Effector CD8-positive, alpha-beta T cell (primary cell): ENCODE measurements around the gene NT5C1B.

Experiments
- DNase-seq: peaks from one replicate; lab custom pipeline; 2025; lab: John Stamatoyannopoulos, UW

NT5C1B gene

GRCh38 chr2:18551169-18551568 is 38.2 kb downstream of the NT5C1B start:
- no peak for DNase-seq

- DNase-seq, result no peak
Observed at GRCh38 chr2:18550433-18550832, 38.9 kb downstream of the NT5C1B start.

- DNase-seq, result no peak
Observed at GRCh38 chr2:18549083-18549482, 40.3 kb downstream of the NT5C1B start.

- DNase-seq, result no peak
Observed at GRCh38 chr2:18548621-18549020, 40.7 kb downstream of the NT5C1B start.

DNA sequence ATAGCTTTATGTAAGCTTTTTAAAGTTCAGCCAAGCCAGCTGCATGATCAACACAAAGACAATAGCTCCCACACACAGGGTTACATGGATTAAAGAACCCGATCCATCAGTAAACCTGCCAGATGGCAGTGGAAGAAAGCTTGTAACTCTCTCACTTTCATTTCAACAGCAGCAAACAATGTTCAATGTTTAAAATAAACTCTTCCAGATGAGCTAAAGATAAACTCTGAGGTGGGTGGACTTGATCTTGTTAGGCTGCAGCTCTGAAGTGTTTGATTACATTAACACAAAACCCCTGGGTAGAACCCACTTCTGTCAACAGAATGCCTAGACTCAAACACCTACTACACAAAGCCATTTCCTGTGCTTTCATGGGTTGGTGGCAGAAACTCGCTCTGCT is 42.8 kb downstream of the NT5C1B start:
- DNase-seq, result no peak

DNA sequence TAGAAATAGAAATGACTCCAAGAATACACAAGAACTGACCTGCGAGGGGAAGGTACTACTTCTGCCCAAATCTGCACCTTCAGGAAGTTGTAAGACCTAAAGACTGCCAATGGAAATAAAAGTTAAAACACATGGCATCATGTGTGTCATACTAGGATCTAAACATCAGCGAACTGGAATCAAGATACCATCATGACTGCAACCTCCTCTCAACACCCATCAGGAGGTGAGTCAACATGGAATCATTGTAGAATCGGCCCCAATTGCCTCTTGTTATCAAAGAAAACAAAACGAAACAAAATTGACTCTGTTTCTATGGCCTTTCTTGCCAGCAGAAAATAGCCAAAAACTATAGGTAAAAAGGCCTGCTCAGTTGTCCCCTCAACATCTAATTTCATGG is 44.0 kb downstream of the NT5C1B start:
- no peak for DNase-seq

DNA sequence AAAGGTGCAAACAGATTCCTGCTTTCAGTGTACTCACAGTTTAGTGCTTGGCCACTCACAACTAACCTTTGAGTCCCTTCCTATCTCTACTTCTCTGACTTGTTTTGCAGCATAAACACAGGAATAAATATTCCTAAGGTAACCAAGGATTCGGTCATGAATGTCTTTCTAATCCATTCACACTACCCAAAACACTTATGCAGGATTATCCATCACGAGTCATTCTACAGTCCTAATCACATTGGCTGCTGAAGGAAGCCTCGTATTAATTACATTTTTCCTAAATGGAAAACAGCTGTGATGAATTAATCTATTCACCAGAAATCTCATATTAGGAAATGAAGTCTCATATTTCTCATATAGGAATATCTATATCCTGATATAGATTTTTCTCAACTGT is 45.2 kb downstream of the NT5C1B start:
- no peak for DNase-seq

GRCh38 chr2:18540872-18541271 is 48.5 kb downstream of the NT5C1B start:
- DNase-seq, result no peak

DNA sequence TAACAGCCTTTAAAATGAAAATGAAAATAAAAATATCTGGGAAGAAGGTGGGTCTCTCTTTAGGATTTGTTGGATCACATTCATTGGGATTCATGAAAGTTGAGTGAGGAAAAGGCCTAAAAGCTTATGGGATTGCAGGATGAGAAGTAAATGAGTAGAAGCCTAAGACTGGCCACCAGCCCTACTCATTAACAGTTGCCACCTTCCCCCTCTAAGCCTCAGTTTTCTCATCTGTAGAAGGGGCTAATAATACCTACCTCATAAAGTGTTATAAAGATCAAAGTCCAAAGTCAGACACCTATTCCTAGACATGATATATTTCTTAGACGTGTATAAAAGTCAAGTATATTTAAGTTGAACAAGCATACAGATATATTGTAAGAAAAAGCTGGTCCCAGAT is 52.7 kb downstream of the NT5C1B start:
- DNase-seq, result no peak

GRCh38 chr2:18536100-18536499 is 53.3 kb downstream of the NT5C1B start:
- no peak for DNase-seq

GRCh38 chr2:18531194-18531593 is 58.2 kb downstream of the NT5C1B start:
- no peak for DNase-seq

GRCh38 chr2:18527822-18528221 is 61.5 kb downstream of the NT5C1B start:
- DNase-seq, result no peak

DNA sequence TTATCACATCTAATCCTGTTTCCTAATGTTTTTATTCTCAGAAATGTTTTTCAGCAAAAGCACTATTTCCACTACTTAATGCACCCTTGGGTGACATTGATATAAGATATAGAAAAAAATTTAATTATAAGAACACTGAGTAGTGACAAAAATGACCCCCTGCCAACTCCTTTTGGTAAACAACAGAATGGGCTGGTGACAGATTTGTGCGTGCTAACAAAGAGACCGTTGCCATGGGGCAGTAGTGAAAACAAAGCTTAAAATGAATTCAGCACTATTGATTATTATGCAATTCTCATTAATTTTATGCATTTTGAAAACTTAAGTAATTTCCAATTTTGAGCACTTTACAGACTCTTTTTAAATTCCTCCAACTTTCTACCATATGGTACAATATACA is 62.0 kb downstream of the NT5C1B start:
- no peak for DNase-seq

GRCh38 chr2:18526429-18526828 is 62.9 kb downstream of the NT5C1B start:
- DNase-seq, result no peak

DNA sequence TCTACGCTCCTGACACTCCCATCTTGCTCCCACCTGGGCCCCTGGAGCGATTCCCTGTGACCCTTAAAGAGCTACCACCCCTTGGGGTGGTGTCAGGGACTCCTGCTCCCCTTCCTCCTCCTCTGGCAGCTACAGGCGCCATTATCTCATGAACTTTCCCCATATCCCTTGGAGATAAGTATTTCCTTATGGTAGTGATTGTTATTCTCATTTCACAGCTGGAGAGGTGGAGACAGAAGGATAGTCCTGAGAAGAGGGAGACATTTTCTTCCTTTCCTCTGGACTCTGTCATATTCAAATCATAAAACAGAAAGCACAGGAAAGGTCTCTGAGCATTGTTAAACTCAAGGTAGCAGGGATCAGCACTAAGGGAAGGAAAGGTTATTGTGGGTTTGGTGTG is 63.5 kb downstream of the NT5C1B start:
- no peak for DNase-seq

- no peak for DNase-seq
Observed at GRCh38 chr2:18525236-18525635, 64.1 kb downstream of the NT5C1B start.

DNA sequence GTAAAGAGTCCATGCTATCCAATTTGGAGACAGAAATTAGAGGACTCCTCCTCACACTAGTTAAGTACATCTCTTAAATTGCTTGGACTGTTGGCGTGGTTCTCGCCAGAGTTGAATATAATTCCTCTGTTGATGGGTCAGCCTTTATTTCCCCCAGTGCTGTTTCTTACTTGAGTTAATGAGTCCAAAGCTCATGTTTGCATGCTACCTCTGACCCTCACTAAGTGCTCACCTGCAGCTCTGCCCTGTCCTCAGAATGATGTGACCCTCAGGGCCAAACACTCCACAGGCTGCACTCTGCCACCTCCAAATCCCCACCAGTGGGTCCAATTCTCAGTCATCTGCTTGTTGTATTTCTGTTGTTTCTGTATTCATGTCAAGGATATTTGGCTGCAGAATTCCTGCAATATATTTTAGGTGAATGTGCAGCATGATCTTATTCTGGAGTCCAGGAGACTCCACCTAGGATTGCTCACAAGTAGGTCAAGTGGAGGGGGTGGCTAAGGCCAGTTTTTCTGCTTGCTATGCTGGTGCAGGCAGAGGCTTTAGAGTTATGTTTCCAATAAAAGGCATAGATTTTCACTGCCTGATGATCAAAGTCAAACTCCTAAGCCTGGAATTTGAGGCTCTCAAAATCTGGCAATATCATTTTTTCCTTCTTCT is 66.8 kb downstream of the NT5C1B start:
- DNase-seq, result no peak

GRCh38 chr2:18520451-18521425 is 68.6 kb downstream of the NT5C1B start:
- peak; percentile 59 for DNase-seq

DNA sequence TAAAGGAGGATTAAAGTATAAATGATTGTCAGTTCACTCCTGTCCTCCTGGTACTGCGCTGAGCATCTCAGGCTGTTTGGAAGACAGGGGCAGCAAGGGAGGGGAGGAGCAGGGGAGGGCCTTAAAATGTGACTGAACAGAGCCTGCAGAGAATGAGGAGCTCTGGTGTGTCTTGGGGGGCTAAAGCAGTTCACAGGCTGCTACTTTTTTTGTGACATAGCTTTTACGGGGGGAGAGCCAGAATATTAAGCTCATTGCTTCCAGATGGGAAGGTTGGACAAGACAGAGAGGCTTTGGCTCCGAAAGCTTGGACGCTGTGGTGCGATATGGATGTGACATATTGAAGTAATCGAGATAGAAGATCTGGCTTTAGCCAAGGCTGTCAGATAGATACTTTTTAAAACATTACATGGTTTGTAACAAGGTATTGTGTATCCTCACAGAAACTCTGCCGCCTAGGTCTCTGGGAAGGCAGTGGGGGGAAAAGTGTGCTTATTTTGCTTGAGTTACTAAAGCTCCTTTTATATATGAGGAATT is 69.4 kb downstream of the NT5C1B start:
- no peak for DNase-seq

DNA sequence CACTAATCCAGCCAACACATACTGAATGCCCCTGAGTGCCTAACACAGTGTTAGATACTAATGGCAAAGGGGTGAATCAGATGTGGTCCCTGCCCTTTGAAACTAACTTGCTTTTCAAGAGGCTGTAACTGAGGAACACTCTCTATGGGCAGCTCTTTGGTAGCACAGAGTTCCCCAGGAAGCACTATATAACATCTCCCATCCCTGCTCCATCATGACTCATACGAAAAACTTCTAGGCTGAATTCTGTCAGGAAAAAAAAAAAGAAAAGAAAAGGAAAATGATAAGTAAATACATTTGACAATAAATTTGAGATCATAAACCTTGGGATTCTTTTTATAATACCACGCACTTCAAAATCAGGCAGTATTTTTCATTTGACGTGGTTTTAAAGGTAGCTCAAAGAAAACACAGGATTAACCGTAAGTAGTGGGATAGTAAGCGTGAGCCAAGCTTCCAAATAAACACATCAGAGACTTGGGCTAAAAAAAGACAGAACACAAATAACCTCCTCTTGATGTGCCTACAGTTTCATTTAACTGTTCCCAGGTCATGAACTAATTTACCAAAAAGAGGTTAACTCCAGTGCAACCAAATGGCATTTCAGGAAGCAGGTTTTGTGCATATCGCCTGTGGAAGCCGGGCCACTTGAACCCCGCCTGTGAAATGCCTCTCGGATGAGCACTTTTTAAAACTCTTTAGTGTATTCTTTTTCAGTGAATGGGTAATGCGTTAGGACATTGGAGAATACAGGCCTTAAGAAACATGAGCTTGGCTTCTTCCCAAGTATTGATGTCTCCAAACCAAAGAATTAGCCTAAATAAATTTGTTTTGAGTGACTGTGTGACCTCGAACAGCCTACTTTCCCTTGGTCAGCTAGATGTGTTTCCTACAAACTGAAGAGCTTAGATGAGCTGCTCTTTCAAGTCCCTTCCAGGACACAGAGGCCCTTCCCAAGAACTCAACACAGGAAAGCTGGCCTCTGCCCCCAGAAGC is 71.0 kb downstream of the NT5C1B start:
- no peak for DNase-seq

- DNase-seq, result no peak
Observed at GRCh38 chr2:18517386-18517785, 72.0 kb downstream of the NT5C1B start.

DNA sequence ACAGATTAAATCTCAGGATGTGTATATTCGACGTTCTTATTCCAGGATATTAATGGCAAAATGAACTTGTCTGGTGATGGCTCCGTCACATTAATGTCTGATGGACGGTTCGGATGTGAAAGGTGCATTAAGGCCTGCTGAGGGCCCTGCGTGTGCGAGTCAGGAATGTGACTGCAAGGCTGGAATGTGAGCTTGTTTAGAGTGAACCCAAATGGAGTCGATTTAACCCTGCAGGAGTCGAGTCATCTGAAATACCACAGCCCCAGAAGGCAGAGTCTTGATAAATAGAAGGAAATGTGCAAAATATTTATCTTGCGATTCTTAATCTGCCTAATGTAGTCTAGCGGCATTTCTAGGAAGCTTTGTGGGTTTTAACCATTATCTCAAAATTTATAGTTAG is 73.3 kb downstream of the NT5C1B start:
- no peak for DNase-seq
